ENCODE results near the gene BAIAP2. TPM values are rescaled to one million over a fixed set of nuclear protein-coding genes. Genes with fewer than 3 reads are reported as not detected.
"Not testable (repeated sequence)": the region's sequence is repeated elsewhere in the genome, so short reads cannot be mapped to it uniquely, and the experiment has no call there.

Gene BAIAP2
- total RNA-seq, 1 experiment from 2014 or later, result 47.7 TPM

- DNase-seq (ENCODE audit: low spot score), result no peak
Observed at GRCh38 chr17:81000631-81001357, 34.2 kb upstream of the BAIAP2 start.

GRCh38 chr17:81002013-81002384 is 33.0 kb upstream of the BAIAP2 start:
- no peak for DNase-seq (ENCODE audit: low spot score)

- DNase-seq (ENCODE audit: low spot score), result peak; percentile 86
Observed at GRCh38 chr17:81002409-81003361, 32.3 kb upstream of the BAIAP2 start.

- no peak for DNase-seq (ENCODE audit: low spot score)
Observed at GRCh38 chr17:81003711-81004475, 31.1 kb upstream of the BAIAP2 start.

GRCh38 chr17:81006891-81007290 is 28.1 kb upstream of the BAIAP2 start:
- DNase-seq (ENCODE audit: low spot score), result no peak

- no peak for DNase-seq (ENCODE audit: low spot score)
Observed at GRCh38 chr17:81008140-81008539, 26.8 kb upstream of the BAIAP2 start.

GRCh38 chr17:81009136-81009535 is 25.8 kb upstream of the BAIAP2 start:
- DNase-seq (ENCODE audit: low spot score), result no peak

GRCh38 chr17:81010935-81011334 is 24.0 kb upstream of the BAIAP2 start:
- DNase-seq (ENCODE audit: low spot score), result no peak

GRCh38 chr17:81011951-81012350 is 23.0 kb upstream of the BAIAP2 start:
- no peak for DNase-seq (ENCODE audit: low spot score)

- no peak for DNase-seq (ENCODE audit: low spot score)
Observed at GRCh38 chr17:81012574-81013447, 22.1 kb upstream of the BAIAP2 start.

GRCh38 chr17:81013642-81014041 is 21.3 kb upstream of the BAIAP2 start:
- no peak for DNase-seq (ENCODE audit: low spot score)

GRCh38 chr17:81015136-81015535 is 19.8 kb upstream of the BAIAP2 start:
- DNase-seq (ENCODE audit: low spot score), result no peak

- DNase-seq (ENCODE audit: low spot score), result no peak
Observed at GRCh38 chr17:81016575-81016974, 18.4 kb upstream of the BAIAP2 start.

- DNase-seq (ENCODE audit: low spot score), result not testable (repeated sequence)
Observed at GRCh38 chr17:81017330-81017729, 17.6 kb upstream of the BAIAP2 start.

GRCh38 chr17:81018044-81018802 is 16.7 kb upstream of the BAIAP2 start:
- DNase-seq (ENCODE audit: low spot score), result peak; percentile 68

GRCh38 chr17:81019563-81020442 is 15.1 kb upstream of the BAIAP2 start:
- DNase-seq (ENCODE audit: low spot score), result no peak

GRCh38 chr17:81020443-81020766 is 14.5 kb upstream of the BAIAP2 start:
- DNase-seq (ENCODE audit: low spot score), result no peak

- no peak for DNase-seq (ENCODE audit: low spot score)
Observed at GRCh38 chr17:81020767-81021497, 14.0 kb upstream of the BAIAP2 start.
